CD4-positive, alpha-beta T cell treated with Interleukin-12 subunit alpha and Interleukin-12 subunit beta, for 1 hour (primary cell): ENCODE measurements around the gene CEP112.
"Not testable (repeated sequence)": the region's sequence is repeated elsewhere in the genome, so short reads cannot be mapped to it uniquely, and the experiment has no call there.

Experiments
- DNase-seq: peaks from one replicate; pipeline ENCODE4 v3.0.0-alpha.2; 2020

Gene CEP112

DNA sequence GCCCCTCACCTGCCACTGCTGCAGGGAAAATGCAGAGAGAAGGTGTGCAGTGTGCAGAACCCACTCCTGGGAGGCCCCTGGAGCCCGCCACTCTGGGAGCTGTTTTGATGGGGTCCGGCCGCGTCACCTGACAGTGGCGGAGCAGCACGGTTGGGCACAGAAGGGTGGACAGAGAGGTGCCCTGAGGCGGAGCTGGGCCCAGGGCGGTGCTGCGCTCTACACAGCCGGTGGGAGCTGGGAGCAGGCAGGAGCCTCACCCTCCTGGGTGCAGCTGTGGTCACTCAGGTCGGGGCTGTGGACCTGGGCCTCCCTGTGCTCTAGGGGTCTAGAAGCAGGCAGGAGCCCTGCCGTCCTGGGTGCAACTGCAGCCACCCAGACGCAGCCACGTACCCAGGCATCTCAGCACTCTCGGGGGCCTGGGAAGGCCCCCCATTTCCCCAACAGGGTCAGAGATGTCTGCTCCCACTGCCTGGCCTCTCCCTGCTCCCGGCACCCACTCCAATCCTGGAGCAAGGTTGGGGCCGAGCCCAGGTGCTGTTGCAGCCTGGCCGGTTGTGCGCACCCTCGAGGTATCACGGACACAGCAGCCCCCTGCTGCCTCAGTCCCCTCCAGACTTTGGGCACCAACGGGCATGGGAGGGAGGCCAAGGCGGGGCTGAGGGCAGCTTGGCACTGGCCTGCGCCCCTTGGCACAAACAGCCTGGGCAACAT, 326.1 kb downstream of the CEP112 start:
- DNase-seq = no peak

DNA sequence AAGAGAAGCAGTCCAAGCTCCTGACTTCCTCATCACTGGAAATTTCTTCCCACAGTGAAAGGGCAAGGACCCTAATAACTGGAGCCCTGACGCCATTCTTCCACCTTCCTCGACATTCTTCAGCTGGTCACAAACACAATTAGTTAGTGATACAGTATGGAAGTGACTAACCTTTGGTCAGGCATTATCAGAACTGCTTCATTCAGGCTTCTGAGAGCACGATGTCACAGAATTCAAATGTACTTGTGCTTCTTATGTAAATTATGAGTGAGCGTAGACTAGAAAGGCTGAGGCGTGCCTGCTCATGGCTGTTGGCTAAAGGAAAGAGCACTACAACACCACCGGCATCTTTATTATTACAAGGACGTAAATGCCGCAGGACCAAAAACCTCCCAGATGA, 327.5 kb downstream of the CEP112 start:
- DNase-seq = no peak

DNA sequence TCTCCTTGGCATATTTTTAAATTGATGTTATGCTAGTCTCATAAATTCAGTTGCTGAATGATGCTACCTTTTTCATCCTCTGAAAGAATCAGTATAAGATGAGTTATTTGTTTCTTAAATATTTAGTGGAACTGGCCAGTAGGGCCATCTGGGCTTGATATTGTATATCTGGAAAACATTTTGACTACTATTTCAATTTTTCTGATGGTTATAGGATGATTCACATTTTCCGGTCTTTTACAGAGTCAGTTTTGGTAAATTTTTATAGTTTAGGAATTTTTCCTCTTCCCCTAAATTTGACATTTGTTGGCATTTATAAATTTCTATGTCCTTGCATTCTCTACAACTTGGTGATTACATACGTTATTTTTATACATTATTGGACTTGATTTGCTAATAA, 334.2 kb downstream of the CEP112 start:
- no peak for DNase-seq

DNA sequence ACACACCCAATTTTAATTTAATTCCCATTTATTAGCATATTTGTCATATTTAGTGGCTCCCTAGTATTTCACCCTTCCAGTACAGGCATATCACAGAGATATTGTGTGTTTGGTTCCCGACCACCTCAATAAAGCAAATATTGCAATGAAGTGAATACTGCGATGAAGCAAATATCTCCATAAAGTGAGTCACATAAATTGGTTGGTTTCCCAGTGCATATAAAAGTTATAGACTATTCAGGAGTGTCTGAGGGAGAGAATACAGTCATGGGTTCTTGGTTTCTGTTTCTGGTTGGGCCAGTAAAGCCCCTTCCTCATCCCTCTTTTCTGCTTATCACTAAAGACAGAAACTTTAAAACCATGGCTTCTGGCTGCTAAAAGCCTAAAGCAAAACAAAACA, 335.1 kb downstream of the CEP112 start:
- DNase-seq = no peak

DNA sequence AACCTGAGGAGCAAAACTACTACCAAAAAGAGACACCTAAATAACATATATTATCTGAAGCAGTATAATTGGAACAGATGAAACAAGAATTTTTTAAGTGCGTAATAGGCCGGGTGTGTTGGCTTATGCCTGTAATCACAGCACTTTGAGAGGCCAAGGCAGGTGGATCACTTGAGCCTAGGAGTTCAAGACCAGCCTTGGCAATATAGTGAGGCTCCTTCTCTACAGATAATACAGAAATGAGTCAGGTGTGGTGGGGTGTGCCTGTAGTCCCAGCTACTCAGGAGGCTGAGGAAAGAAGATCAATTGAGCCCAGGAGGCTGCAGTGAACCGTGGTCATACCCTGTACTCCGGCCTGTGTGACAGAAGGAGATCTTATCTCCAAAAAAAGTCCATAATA, 336.3 kb downstream of the CEP112 start:
- DNase-seq = no peak

DNA sequence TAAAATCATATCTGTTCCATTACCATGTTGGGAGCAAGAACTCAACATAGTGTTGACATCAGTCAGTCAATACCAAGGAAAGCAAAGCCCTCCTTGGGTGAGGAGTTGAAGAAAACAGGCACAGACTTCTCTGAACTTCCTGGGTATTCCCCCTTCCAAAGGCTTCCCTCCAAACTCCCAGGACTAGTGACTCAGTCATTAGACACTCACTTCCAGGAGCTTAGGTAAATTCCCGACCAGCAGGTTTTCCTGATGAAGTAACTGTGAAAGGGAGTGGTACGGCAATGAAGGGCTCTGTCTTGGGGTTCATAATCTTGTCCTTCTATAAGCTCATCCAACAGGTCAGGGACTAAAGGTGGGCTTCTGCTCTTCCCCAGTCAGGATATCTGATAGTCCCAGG, 336.7 kb downstream of the CEP112 start:
- DNase-seq = no peak

DNA sequence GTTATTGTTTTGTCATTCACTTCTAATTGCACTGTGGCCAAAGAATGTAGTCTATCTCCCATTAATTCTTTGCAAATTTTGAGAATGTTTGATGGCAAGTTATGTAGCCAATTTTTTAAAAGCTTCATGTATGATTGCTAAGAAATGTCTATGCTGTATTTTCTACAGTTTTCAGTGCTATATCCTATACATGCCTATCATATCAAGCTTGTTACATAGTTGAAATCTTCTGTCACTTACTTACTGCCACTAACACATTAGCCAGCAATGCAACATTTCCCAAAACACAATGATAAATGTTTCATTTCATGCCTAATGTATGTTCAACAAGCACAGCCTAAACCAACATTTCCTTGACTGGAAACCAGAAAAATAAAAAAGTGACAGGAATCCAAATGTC, 338.1 kb downstream of the CEP112 start:
- no peak for DNase-seq

DNA sequence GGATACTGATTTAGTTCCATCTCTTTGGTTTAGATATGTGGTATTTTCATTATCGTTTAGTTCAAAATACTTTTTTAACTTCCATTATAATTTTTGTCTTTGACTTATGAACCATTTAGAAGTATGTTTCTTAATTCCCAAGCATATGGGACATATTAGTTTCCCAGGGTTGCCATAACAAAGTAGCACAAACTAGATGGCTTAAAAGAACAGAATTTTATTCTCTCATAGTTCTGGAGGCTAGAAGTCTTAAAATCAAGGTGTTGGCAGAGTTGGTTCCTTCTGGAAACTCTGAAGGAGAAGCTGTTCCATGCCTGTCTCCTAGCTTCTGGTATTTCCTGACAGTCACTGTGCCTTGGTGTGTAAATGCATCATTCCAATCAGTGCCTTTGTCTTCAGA, 339.0 kb downstream of the CEP112 start:
- no peak for DNase-seq

DNA sequence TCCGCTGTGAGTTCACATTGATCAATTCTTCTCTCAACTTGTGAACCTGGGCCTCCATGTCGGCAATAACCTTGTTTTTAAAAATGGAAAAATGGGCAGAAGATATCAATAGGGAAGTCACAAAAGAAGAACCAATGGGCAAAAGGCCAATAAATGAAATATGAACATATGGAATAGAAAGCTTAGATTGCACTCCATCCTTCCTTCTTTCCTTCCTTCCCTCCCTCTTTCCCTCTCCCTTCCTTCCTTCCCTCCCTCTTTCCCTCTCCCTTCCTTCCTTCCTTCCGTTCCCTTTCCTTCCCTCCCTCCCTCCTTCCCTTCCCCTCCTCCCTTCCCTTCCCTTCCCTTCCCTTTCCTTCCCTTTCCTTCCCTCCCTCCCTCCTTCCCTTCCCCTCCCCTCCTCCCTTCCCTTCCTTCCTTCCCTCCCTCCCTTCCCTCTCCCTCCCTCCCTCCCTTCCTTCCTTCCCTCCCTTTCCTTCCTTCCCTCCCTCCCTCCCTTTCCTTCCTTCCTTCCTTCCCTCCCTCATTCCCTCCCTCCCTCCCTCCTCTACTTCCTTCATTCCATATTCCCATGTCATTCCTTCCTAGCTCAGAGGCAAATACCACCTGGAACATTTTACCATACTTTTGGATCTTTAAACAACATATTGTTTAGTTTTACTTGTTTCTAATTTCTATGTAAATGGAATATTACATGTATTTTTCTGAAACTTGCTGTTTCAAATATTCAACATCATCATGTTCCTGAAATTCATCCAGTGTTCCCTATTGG, 339.8 kb downstream of the CEP112 start:
- no peak for DNase-seq

DNA sequence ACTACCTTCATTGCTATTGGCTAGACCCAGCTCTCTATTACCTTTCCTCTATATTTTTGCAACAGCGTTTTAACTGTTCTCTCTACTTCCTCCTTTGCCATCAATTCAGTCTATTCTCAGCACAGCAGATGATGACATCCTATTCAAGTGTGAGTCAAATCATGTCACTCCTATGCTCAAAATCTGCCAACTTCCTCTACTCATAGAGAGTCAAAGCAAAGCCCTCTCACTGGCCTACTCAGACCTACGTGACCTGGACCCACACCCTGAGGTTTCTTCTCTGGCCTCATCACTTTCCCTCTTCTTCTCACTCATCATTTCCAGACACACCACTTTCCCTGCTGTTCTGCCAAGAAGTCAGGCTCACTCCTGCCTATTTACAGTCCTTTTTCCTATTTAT, 341.4 kb downstream of the CEP112 start:
- no peak for DNase-seq

DNA sequence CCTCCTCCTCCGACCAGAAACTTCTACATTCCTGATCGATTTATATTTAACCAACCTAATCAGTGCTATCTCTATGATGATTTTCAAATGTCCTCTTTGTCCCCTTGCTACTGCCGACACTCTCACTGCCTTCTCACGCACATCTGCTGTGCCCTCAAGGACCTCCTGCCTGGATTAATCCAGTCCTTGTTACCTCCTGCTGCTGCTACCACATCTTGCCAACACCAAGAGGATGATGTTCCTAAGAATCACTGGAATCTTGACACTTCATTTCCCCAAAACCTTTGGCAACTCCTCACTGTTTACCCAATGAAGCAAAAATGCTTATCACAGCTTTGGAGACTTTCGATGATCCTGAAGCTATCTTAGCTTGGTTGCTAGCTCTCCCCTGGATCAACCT, 343.2 kb downstream of the CEP112 start:
- DNase-seq = no peak

DNA sequence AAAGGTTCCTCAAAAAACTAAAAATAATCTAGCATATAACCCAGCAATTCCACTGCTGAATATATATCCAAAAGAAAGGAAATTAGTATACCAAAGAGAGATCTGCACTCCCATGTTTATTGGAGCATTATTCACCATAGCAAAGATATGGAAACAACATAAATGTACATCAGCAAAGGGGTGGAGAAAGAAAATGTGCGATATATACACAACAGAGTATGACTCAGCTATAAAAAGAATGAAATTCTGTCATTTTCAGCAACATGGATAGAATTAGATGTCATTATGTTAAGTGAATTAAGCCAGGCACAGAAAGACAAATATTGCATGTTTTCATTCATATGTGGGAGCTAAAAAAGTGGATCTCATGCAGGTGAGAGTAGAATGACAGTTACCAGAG, 350.8 kb downstream of the CEP112 start:
- no peak for DNase-seq

DNA sequence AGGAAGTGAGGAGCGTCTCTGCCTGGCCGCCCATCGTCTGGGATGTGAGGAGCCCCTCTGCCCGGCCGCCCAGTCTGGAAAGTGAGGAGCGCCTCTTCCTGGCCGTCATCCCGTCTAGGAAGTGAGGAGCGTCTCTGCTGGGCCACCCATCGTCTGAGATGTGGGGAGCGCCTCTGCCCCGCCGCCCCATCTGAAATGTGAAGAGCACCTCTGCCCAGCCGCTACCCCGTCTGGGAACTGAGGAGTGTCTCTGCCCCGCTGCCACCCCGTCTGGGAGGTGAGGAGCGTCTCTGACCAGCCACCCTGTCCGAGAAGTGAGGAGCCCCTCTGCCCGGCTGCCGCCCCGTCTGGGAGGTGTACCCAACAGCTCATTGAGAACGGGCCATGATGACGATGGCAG, 354.7 kb downstream of the CEP112 start:
- not testable (repeated sequence) for DNase-seq

DNA sequence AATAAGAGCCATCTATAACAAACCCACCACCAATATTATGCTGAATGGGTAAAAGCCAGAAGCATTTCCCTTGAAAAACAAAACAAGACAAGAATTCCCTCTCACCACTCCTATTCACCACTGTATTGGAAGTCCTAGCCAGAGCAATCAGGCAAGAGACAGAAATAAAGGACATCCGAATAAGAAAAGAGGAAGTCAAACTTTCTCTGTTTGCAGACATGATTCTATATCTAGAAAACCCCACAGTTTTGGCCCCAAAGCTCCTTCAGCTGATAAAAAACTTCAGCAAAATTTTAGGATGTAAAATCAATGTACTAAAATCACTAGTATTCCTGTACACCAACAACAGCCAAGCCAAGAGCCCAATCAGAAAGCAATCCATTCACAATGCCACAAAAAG, 358.7 kb downstream of the CEP112 start:
- DNase-seq = no peak

DNA sequence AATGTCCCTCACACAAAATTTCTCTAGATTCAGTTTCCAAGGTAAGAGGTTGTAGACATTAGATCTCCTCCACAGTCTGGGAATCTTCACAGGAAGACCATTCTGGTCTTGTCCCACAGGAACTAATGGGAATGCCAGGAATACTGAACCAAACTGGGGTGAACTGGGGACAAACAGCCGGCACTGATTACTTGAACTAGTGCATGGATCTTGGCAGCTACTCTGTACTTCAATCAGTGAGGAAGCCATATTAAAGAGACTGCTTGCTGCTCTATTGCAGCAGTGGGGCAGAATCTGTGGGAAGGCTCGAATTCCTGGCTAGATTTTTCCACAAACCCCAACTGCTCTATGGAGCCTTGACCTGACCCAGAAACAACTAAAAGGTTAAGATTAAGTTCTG, 361.6 kb downstream of the CEP112 start:
- DNase-seq = no peak

DNA sequence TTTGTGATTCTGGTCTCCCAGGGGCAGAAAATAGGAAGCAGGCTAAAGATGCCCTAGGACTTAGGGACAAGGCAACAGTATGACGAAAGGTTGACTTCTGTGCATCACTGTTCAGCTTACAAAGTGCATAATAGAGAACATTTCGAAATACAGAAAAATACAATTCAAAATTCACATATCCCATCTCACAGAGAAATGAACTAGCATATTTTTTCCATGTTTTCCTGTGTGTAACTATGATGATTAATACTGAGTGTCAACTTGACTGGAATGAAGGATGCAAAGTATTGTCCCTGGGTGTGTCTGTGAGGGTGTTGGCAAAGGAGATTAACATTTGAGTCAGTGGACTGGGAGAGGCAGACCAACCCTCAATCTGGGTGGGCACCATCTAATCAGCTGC, 365.4 kb downstream of the CEP112 start:
- DNase-seq = not testable (repeated sequence)

DNA sequence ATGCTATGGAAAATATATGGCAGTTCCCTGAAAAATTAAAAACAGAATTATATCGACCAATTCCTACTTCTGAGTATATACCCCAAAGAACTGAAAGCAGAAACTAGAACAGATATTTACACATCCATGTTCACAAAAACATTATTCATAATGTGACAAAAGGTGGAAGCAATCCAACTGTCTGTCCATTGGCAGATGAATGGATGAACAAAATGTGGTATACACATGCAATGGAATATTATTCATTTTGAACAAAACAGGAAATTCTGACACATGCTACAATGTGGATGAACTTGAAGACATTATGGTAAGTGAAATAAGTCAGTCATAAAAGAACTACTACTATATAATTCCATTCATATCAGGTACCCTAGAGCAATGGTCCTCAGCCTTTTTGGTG, 367.0 kb downstream of the CEP112 start:
- no peak for DNase-seq

DNA sequence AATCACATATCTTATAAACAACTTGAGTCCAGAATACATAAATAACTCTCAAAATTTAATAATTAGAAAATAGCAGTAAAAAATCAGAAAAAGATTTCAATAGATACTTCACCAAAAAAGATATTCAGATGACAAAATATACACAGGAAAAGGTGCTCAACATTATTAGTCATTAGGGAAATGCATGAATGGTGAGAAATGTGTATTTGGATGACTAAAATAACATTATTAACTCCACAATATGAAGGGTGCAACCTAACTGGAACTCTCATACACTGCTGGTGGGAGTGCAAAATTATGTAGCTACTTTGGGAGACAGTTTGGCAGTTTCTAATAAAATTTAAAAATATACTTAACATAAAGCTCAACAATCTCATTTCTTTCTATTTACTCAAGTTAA, 368.2 kb downstream of the CEP112 start:
- DNase-seq = no peak

DNA sequence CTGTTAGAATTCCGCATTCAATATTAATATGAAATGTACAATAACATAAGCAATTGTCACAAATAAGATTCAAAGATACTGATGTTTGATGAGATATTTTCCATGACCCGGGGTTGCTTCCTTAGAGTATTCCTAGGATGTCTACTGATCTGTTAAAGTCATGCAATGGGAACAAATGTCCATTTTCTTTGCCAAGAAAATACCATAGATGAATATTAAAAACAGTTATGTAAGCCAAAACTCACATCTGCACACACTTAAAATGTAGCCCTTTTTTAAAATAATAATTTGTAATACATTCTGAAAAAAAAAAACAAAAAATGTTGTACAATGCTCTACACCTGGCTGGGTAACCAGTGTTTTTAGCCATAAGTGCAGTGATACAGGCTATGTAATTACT, 371.1 kb downstream of the CEP112 start:
- DNase-seq = no peak

DNA sequence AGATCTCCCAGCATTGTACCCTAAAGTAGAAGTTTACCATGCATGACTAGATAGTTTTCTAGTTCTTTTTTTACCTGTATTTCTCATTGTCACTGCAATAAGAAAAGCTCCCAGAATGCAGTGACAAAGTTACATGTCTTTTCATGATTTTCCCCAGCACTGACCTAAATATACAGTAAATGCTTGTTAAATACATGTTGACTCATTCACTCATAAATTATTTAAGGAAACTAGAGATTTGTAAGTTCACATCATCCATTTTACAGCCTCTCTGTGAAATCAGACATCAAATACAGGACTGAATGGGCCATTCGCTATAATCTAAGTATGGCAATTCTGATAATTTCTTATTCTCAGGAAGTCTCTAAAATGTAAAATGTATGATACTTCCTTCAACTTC, 371.6 kb downstream of the CEP112 start:
- DNase-seq = no peak

DNA sequence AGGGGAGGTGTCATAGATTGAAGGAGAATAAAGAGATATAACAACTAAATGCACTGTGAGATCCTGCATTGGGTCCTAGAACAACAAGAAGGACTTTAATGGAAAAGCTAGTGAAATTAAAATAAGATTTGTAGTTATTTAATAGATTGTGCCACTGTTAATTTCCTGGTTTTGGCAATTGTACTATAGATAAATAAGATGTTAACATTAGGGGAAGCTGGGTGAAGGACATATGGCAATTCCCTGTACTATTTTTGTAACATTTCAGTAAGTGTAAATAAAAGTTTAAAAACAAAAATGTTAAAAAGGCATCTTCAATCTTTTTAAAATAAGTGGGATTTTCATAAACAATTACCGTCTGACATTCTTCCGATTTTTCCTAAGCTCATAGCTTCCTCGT, 372.1 kb downstream of the CEP112 start:
- no peak for DNase-seq

DNA sequence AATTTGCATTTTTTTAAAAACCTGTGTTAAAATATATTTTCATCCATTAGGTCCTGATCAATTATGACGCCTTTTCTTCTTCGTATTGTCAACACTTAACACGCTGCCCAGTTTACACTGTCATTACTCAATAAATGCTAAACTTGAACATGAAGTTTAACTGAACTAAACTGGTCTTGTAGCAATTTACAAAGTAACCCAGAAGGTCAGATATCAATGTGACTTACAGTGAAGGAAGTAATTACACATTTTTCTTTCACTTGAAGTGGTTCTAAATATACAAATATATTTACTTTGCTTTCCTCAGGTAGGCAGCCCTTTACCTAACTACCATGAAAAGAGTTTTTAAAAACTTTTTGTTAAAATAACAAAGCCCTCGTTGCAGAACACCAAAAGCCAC, 374.0 kb downstream of the CEP112 start:
- no peak for DNase-seq

DNA sequence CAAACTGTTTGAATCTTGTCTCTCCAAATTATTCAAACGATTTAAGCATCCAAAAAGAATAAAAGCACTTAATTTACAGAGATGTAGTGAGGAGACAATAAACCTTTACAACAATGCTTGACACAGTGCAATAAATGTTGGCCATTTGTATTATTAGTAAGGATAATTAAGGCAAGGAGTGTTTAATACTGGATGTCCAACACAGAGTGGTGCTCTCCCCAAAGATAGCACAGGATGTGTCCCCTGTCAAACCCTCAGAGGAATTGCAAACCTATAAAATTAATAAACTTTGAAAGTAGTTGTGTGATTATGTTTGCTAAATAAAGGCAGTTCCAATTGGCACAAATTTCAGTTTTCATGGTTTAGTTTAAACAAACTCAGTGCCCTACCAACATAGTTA, 377.5 kb downstream of the CEP112 start:
- no peak for DNase-seq

DNA sequence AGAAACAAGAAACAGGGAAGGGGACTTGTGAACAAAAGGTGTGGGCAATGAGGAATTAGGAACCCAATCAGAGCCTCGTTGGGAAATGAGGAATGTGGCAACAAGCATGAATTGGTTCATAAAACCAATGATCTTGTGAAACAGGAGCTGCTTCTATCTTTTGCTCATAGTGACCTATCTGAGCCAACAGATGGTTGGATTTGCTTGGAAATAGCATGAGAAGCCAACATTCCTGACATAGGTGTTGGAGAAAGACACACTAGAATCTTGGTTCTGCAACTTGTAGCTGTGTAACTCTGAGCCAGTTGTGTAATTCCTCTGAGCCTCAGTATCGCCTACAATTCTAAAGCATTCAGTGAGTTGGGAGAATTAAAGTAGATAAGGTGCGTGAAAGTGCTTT, 378.6 kb downstream of the CEP112 start:
- no peak for DNase-seq

DNA sequence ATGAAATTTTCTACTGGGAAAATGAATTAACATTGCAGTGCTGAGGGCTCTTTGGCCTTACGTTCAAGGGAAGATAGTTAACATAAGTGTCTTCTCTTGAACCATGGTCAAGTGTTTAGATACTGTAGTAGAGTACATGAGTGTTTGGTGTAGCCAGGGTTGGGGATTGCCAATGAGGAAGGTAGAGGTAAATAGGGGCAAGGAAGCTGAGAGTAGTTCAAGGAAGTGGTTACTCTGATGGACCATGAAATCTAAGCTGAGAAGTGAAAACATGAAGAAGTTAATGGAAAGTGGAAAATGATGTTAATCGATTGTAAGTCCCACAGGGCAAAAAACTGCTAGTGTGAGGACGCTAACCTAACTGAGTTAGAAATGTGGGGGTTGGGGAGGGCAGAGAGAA, 380.9 kb downstream of the CEP112 start:
- no peak for DNase-seq
